Sciatic nerve (tissue), 2 donors: ENCODE results near the gene ERG28. TPM values are rescaled to one million over a fixed set of nuclear protein-coding genes. Genes with fewer than 3 reads are reported as not detected.
A peak's percentile ranks its signal among the peaks of the same experiment; 100 is the strongest.
"Not testable (repeated sequence)": the region's sequence is repeated elsewhere in the genome, so short reads cannot be mapped to it uniquely, and the experiment has no call there.

Experiments used
- ATAC-seq: fragments of 200-7000 bp; cut with Tn5 transposase; one replicate; pipeline ENCODE4 v1.9.1; 2020; ENCODE audit warnings: mild to moderate bottlenecking, moderate library complexity
- DNase-seq: peaks from one replicate; pipeline ENCODE4 v3.0.0-alpha.2; 2020; ENCODE audit warnings: low spot score
- intact Hi-C: fragments of 100-400 bp; cut with DNase I; formaldehyde crosslinking; loops from one replicate; pipeline ENCODE4 v1.14.2; 2022
- total RNA-seq: library from RNA; stranded (reverse); fragmentation: NEBNext Ultra II Directional; extraction: Animal tissue kit (Norgen Biotek cat#: 25700); gene quantifications from one replicate; pipeline ENCODE4 v1.2.1, GENCODE V29; 2021
- donor health status: DM: no; HTN: no; CAD: no.
- donor health status: DM: no; HTN: no; CAD: no.

ERG28 gene
- 10.1 TPM for total RNA-seq

GRCh38 chr14:75660630-75661498, at the start of gene ERG28, which contains the start of gene TTLL5:
TSS of gene ERG28 (minus strand) at chr14:75660876. CDS start at chr14:75657502, 3,374 bp downstream.
TSS of gene TTLL5 (plus strand) at chr14:75661246. CDS start at chr14:75663150, 1,904 bp downstream.
- intact Hi-C loops = no loop called here
- peak; percentile 97 for DNase-seq

GRCh38 chr14:75709207-75709812, 48.6 kb upstream of the ERG28 start:
- peak; percentile 85 for DNase-seq
- intact Hi-C loops = no loop called here
- peak; percentile 90 for ATAC-seq

More at GRCh38 chr14:75660630-75661498, at the start of gene ERG28, which contains the start of gene TTLL5:
- peak; percentile 98 for ATAC-seq

GRCh38 chr14:75705014-75705413, 44.3 kb upstream of the ERG28 start:
- no peak for DNase-seq
- intact Hi-C loops = no loop called here
- ATAC-seq = no peak

- no peak for ATAC-seq
- DNase-seq = no peak
- intact Hi-C loops = loop anchor here (5.0 kb wide), 1 partner anchor 49 kb away; no protein-coding TSS in a partner anchor
Observed at GRCh38 chr14:75703467-75703866, 42.8 kb upstream of the ERG28 start.

- intact Hi-C loops = loop anchor here (5.0 kb wide), 1 partner anchor 50 kb away; no protein-coding TSS in a partner anchor
- DNase-seq (no peak), ATAC-seq (peak; percentile 79)
Observed at GRCh38 chr14:75702616-75703261, 42.1 kb upstream of the ERG28 start.

- ATAC-seq = no peak
- no peak for DNase-seq
- intact Hi-C loops = loop anchor here (5.0 kb wide), 1 partner anchor 50 kb away; no protein-coding TSS in a partner anchor
Observed at GRCh38 chr14:75702122-75702521, 41.4 kb upstream of the ERG28 start.

GRCh38 chr14:75700295-75700694, 39.6 kb upstream of the ERG28 start:
- ATAC-seq (no peak), DNase-seq (no peak)
- intact Hi-C loops = loop anchor here (5.0 kb wide), 1 partner anchor 52 kb away; no protein-coding TSS in a partner anchor

- ATAC-seq = no peak
- intact Hi-C loops = no loop called here
- DNase-seq = no peak
Observed at GRCh38 chr14:75699331-75699730, 38.7 kb upstream of the ERG28 start.

GRCh38 chr14:75697918-75698317, 37.2 kb upstream of the ERG28 start:
- ATAC-seq = no peak
- DNase-seq = no peak
- intact Hi-C loops = no loop called here

GRCh38 chr14:75697386-75697785, 36.7 kb upstream of the ERG28 start:
- intact Hi-C loops = no loop called here
- no peak for ATAC-seq
- DNase-seq = no peak

GRCh38 chr14:75695025-75695424, 34.3 kb upstream of the ERG28 start:
- ATAC-seq, intact Hi-C loops, DNase-seq: not testable (repeated sequence)

GRCh38 chr14:75690010-75690409, 29.3 kb upstream of the ERG28 start:
- ATAC-seq = no peak
- intact Hi-C loops = no loop called here
- DNase-seq = no peak

GRCh38 chr14:75689012-75689411, 28.3 kb upstream of the ERG28 start:
- ATAC-seq (peak; percentile 70), DNase-seq (no peak)
- intact Hi-C loops = no loop called here

- intact Hi-C loops = no loop called here
- ATAC-seq (no peak), DNase-seq (no peak)
Observed at GRCh38 chr14:75685910-75686309, 25.2 kb upstream of the ERG28 start.

GRCh38 chr14:75675265-75675960, 14.7 kb upstream of the ERG28 start:
- intact Hi-C loops = no loop called here
- no peak for ATAC-seq
- DNase-seq = no peak

GRCh38 chr14:75673345-75674035, 12.8 kb upstream of the ERG28 start:
- ATAC-seq (no peak), DNase-seq (no peak)
- intact Hi-C loops = no loop called here

GRCh38 chr14:75672605-75673192, 12.0 kb upstream of the ERG28 start:
- DNase-seq (no peak), ATAC-seq (no peak)
- intact Hi-C loops = no loop called here
